Tibial artery (tissue), 4 donors: ENCODE measurements around the gene TMEM250.

ENCODE experiments used
- DNase-seq, 2 donors: peaks; one replicate each; pipeline ENCODE4 v3.0.0-alpha.2; 2019
- H3K27ac ChIP-seq, 2 donors: fragments of 200-600 bp; sonication (generic) in 1 of 2; 1 replicate in 1 of 2; 2 replicates in 1 of 2; pipeline ENCODE4 v1.5.1; 2018 to 2019; ENCODE audit warnings: mild to moderate bottlenecking in 1 of 2
- H3K27me3 ChIP-seq, 2 donors: fragments of 200-600 bp; sonication (generic) in 1 of 2; one replicate each; pipeline versions ENCODE4 v1.5.1 to v1.6.0; 2016 to 2019
- H3K36me3 ChIP-seq, 3 donors: fragments of 200-600 bp; sonication (generic) in 2 of 3; one replicate each; pipeline ENCODE4 v1.5.1; 2016 to 2019; ENCODE audit warnings: mild to moderate bottlenecking in 2 of 3
- H3K4me1 ChIP-seq, 4 donors: fragments of 200-600 bp; sonication (generic) in 2 of 4; 1 replicate in 3 of 4; 2 replicates in 1 of 4; pipeline ENCODE4 v1.5.1; 2016 to 2019
- H3K4me3 ChIP-seq, 2 donors: fragments of 200-600 bp; sonication (generic) in 1 of 2; 1 replicate in 1 of 2; 2 replicates in 1 of 2; pipeline ENCODE4 v1.5.1; 2018 to 2019; ENCODE audit warnings: mild to moderate bottlenecking in 2 of 2
- H3K9me3 ChIP-seq, 3 donors: fragments of 200-600 bp; sonication (generic) in 1 of 3; one replicate each; pipeline ENCODE4 v1.5.1; 2016 to 2019
- intact Hi-C: fragments of 100-400 bp; cut with DNase I; formaldehyde crosslinking; loops from one replicate; pipeline ENCODE4 v1.15.0; 2023; ENCODE audit warnings: low total_unique reads
- TF ChIP-seq, protein P1 (sequence below), 2 experiments: fragments of 200-600 bp in 1 of 2; fragments of 450-650 bp in 1 of 2; IDR thresholded peaks; one replicate each; pipeline ENCODE4 v1.5.1; 2017 to 2019; ENCODE audit warnings: antibody characterized with exemption in 2 of 2, mild to moderate bottlenecking in 1 of 2, moderate library complexity in 1 of 2

TMEM250 gene

DNA sequence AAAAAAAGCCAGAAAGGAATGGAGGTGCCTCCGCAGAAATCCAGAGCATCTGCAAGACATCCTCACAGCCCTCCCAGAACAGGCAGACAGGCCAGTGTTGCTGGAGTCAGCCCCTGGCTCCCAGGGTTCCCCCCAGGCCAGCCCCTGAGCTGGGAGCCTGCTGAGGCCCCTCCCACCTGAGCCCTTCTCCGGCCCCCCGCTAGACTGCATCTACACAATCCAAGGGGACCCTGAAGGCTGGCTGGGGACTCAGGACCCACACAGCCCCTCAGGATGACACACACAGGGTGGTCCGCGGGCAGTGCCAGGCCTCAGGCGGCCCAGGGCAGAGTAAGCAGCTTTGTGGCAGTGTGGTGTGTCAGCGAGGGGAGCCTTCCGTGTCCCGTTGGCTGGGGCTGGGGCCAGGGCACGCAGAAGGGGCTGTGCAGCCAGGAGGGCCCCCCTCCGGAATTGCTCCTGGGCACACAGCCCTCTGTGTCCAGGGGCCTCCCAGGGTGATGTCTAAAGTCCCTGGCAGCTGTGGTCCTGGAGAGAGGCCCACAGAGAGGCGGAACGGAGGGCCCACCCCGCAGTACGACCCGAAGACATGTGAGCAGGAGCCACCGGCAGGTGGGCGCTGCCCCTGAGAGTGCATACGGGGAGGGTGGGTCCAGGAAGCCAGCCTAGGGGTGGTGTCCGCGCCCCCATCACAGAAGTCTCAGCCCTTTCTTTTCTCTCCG lies 2.9 kb downstream of the TMEM250 start:
- Histone ChIP-seq H3K4me1 (peaks cover 0 to 36% (median 22%) of the 10 kb centered on the region in 4 donors), H3K9me3 (no peaks in the 10 kb centered on the region), H3K27me3 (no peaks in the 10 kb centered on the region), H3K27ac (no peak overlapping the region), H3K4me3 (no peak overlapping the region), H3K36me3 (peaks cover 0 to 35% (median 19%) of the 10 kb centered on the region in 3 donors)
- TF ChIP-seq, protein P1, sequence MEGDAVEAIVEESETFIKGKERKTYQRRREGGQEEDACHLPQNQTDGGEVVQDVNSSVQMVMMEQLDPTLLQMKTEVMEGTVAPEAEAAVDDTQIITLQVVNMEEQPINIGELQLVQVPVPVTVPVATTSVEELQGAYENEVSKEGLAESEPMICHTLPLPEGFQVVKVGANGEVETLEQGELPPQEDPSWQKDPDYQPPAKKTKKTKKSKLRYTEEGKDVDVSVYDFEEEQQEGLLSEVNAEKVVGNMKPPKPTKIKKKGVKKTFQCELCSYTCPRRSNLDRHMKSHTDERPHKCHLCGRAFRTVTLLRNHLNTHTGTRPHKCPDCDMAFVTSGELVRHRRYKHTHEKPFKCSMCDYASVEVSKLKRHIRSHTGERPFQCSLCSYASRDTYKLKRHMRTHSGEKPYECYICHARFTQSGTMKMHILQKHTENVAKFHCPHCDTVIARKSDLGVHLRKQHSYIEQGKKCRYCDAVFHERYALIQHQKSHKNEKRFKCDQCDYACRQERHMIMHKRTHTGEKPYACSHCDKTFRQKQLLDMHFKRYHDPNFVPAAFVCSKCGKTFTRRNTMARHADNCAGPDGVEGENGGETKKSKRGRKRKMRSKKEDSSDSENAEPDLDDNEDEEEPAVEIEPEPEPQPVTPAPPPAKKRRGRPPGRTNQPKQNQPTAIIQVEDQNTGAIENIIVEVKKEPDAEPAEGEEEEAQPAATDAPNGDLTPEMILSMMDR (IDR thresholded peaks at IDR 0.05) = no peak
- no peak for DNase-seq
- intact Hi-C loops = no loop called here

- no peak overlapping the region for H3K27ac ChIP-seq
- H3K4me1 ChIP-seq = peaks cover 0 to 42% (median 27%) of the 10 kb centered on the region in 4 donors
- H3K27me3 ChIP-seq = no peaks in the 10 kb centered on the region
- DNase-seq = no peak
- intact Hi-C loops = no loop called here
- H3K9me3 ChIP-seq = no peaks in the 10 kb centered on the region
- H3K36me3 ChIP-seq = peaks cover 0 to 35% (median 19%) of the 10 kb centered on the region in 3 donors
- H3K4me3 ChIP-seq = no peak overlapping the region
- TF ChIP-seq, protein P1 (IDR thresholded peaks at IDR 0.05) = no peak
These were observed 3.5 kb downstream of the TMEM250 start for GRCh38 chr9:136115206-136115605.

DNA sequence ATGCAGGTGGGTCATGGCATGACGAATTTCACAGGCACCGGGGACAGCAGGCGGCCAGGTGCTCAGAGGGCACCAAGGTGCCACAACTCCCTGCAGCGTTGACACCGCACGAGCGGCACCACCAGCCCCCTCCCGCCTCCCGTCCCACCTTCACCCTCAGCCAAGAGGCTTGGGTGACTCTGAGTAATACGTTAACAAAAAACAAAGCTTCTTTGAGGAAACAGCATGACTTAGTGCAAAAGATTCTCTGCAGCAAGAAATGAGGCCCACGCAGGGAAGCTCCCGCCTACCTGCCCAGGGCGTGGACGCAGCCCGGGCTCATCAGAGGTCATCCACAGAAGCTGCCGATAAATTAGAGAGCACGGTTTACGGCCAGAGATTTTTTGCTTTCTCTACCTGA lies 4.1 kb downstream of the TMEM250 start:
- Histone ChIP-seq H3K27ac (no peak overlapping the region), H3K4me3 (no peak overlapping the region), H3K9me3 (no peaks in the 10 kb centered on the region), H3K36me3 (peaks cover 0 to 35% (median 19%) of the 10 kb centered on the region in 3 donors), H3K27me3 (no peaks in the 10 kb centered on the region), H3K4me1 (peaks cover 0 to 44% (median 27%) of the 10 kb centered on the region in 4 donors)
- TF ChIP-seq, protein P1 (IDR thresholded peaks at IDR 0.05) = no peak
- DNase-seq = no peak
- intact Hi-C loops = no loop called here

- H3K4me3 ChIP-seq = no peak overlapping the region
- H3K36me3 ChIP-seq = peaks cover 0 to 35% (median 19%) of the 10 kb centered on the region in 3 donors
- H3K9me3 ChIP-seq = no peaks in the 10 kb centered on the region
- no peak overlapping the region for H3K27ac ChIP-seq
- H3K27me3 ChIP-seq = no peaks in the 10 kb centered on the region
- TF ChIP-seq, protein P1 (IDR thresholded peaks at IDR 0.05) = no peak
- no peak for DNase-seq
- H3K4me1 ChIP-seq = peaks cover 0 to 47% (median 27%) of the 10 kb centered on the region in 4 donors
- intact Hi-C loops = no loop called here
These were observed 6.1 kb downstream of the TMEM250 start for GRCh38 chr9:136112541-136112940.

- peaks cover 0 to 33% (median 19%) of the 10 kb centered on the region in 3 donors for H3K36me3 ChIP-seq
- H3K27me3 ChIP-seq = no peaks in the 10 kb centered on the region
- no peak for DNase-seq
- TF ChIP-seq, protein P1 (IDR thresholded peaks at IDR 0.05) = no peak
- intact Hi-C loops = no loop called here
- H3K4me3 ChIP-seq = no peak overlapping the region
- no peak overlapping the region for H3K27ac ChIP-seq
- no peaks in the 10 kb centered on the region for H3K9me3 ChIP-seq
- peaks cover 0 to 41% (median 21%) of the 10 kb centered on the region in 4 donors for H3K4me1 ChIP-seq
These were observed 6.8 kb downstream of the TMEM250 start for GRCh38 chr9:136111910-136112309.
